ENCODE measurements around the gene AP2A2. TPM values are rescaled to one million over a fixed set of nuclear protein-coding genes. Genes with fewer than 3 reads are reported as not detected.
A peak's percentile ranks its signal among the peaks of the same experiment; 100 is the strongest.

Gene AP2A2
- polyA plus RNA-seq, 10 donors = 40.5 to 62.5 (median 49.2) TPM

- no peak for DNase-seq
These were observed 66.1 kb downstream of the AP2A2 start for GRCh38 chr11:991711-992307.

GRCh38 chr11:992577-992976, 66.9 kb downstream of the AP2A2 start:
- DNase-seq = no peak

GRCh38 chr11:993632-994167, 68.0 kb downstream of the AP2A2 start:
- no peak for DNase-seq

GRCh38 chr11:995044-995751, 69.5 kb downstream of the AP2A2 start:
- no peak for DNase-seq

- DNase-seq = no peak
These were observed 70.2 kb downstream of the AP2A2 start for GRCh38 chr11:995752-996420.

- DNase-seq = no peak
These were observed 71.0 kb downstream of the AP2A2 start for GRCh38 chr11:996681-997080.

- no peak for DNase-seq
These were observed 72.2 kb downstream of the AP2A2 start for GRCh38 chr11:997907-998306.

GRCh38 chr11:999009-999408, 73.3 kb downstream of the AP2A2 start:
- DNase-seq = no peak

- DNase-seq = no peak
These were observed 74.9 kb downstream of the AP2A2 start for GRCh38 chr11:1000357-1001278.

- DNase-seq = no peak
These were observed 76.1 kb downstream of the AP2A2 start for GRCh38 chr11:1001617-1002405.

- DNase-seq = no peak
These were observed 76.8 kb downstream of the AP2A2 start for GRCh38 chr11:1002406-1002984.

GRCh38 chr11:1003159-1003558, 77.5 kb downstream of the AP2A2 start:
- no peak for DNase-seq

- peak; percentile 30 to 81 (median 49) for DNase-seq
These were observed 80.3 kb downstream of the AP2A2 start for GRCh38 chr11:1005928-1006327.

- peak in 2 of 3 donors; percentile 35 to 59 for DNase-seq
These were observed 81.1 kb downstream of the AP2A2 start for GRCh38 chr11:1006762-1007161.

- DNase-seq = no peak
These were observed 81.6 kb downstream of the AP2A2 start for GRCh38 chr11:1007279-1007678.

- no peak for DNase-seq
These were observed 82.5 kb downstream of the AP2A2 start for GRCh38 chr11:1008001-1008802.

- DNase-seq = no peak
These were observed 83.1 kb downstream of the AP2A2 start for GRCh38 chr11:1008803-1009145.

GRCh38 chr11:1009371-1009770, 83.7 kb downstream of the AP2A2 start:
- no peak for DNase-seq

GRCh38 chr11:1009991-1010390, 84.3 kb downstream of the AP2A2 start:
- peak; percentile 29 to 68 (median 30) for DNase-seq

All from muscle of back (tissue), 11 donors.